Measurements from ENCODE around the gene FUOM. TPM values are rescaled to one million over a fixed set of nuclear protein-coding genes. Genes with fewer than 3 reads are reported as not detected.

FUOM gene
- total RNA-seq, 1 donor from 2014 or later: 9.3 TPM

DNA sequence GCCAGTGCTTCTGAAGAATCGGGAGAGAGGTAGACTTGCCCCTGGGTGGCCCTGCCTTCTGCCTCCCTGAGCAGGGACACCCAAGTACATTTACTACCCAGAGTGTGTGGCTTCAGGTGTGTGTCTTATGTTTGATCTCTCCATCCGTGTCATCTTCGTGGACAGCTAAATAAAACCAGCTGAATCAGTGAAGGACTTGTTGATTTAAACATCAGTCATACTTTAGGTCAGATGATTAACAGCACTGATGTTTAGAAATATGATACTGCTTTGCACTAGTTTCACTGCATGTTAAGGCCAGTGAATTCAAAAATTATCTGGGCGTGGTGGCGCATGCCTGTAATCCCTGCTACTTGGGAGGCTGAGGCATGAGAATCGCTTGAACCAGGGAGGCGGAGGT, 40.1 kb upstream of the FUOM start:
- H3K9me3 ChIP-seq (ENCODE audit: low read depth): no peaks in the 10 kb centered on the region
- H3K4me3 ChIP-seq: no peak overlapping the region
- H3K9ac ChIP-seq: no peak overlapping the region
- H3K27ac ChIP-seq: no peak overlapping the region
- Mint-ChIP-seq H3K9me3 (no peaks in the 10 kb centered on the region), H3K36me3 (peaks cover 25% of the 10 kb centered on the region), H3K27me3 (ENCODE audit: insufficient read depth, low read depth) (peaks cover 5% of the 10 kb centered on the region), H3K27ac (no peak overlapping the region), H3K4me1 (peaks cover 11% of the 10 kb centered on the region), H3K4me3 (no peak overlapping the region)
- H3K36me3 ChIP-seq: no peaks in the 10 kb centered on the region
- no peak overlapping the region for H2AFZ ChIP-seq (replicated peaks)
- peaks cover 6% of the 10 kb centered on the region for H4K20me1 ChIP-seq (ENCODE audit: low read depth)
- H3K4me1 ChIP-seq: peaks cover 11% of the 10 kb centered on the region
- DNase-seq (ENCODE audit: low spot score): no peak
- H3F3A ChIP-seq (ENCODE audit: low read depth): peaks cover 9% of the 10 kb centered on the region
- no peak overlapping the region for H3K4me2 ChIP-seq
- TF ChIP-seq EZH2 (IDR thresholded peaks at IDR 0.05): no peak
- TF ChIP-seq EZH2phosphoT487 (IDR thresholded peaks at IDR 0.05): no peak
- TF ChIP-seq, protein P1, sequence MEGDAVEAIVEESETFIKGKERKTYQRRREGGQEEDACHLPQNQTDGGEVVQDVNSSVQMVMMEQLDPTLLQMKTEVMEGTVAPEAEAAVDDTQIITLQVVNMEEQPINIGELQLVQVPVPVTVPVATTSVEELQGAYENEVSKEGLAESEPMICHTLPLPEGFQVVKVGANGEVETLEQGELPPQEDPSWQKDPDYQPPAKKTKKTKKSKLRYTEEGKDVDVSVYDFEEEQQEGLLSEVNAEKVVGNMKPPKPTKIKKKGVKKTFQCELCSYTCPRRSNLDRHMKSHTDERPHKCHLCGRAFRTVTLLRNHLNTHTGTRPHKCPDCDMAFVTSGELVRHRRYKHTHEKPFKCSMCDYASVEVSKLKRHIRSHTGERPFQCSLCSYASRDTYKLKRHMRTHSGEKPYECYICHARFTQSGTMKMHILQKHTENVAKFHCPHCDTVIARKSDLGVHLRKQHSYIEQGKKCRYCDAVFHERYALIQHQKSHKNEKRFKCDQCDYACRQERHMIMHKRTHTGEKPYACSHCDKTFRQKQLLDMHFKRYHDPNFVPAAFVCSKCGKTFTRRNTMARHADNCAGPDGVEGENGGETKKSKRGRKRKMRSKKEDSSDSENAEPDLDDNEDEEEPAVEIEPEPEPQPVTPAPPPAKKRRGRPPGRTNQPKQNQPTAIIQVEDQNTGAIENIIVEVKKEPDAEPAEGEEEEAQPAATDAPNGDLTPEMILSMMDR (IDR thresholded peaks at IDR 0.05): no peak
- H3K27me3 ChIP-seq: no peaks in the 10 kb centered on the region
- peaks cover 53% of the 10 kb centered on the region for H3K79me2 ChIP-seq (ENCODE audit: low read depth)

DNA sequence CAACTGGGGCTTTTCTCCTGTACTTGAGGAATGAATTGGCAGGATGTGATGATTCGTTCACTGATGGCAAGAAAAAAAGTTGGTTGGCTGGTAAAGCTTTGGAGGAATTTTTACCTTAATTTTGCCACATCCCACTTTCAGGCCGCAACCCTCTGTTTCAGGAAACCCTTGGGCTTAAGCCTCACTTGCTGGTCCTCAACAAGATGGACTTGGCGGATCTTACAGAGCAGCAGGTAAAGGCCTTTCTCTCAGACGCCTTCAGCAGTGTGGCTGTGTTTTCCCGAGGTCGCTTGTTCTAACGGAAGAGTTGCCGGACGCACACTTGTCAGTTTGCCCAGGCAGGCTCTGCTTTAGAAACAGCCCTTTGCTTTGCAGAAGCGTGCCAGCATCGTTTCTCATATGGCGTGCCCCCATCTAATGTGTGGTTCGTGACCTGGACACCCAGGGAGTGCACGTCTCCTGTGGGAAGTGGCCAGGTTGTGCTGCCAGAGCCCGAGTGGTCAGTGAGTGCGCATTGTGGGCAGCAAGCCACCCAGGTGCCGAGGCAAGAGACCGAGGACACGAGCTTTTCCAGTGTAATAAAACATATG, 38.3 kb upstream of the FUOM start:
- Mint-ChIP-seq H3K27ac (no peak overlapping the region), H3K27me3 (ENCODE audit: insufficient read depth, low read depth) (peaks cover 5% of the 10 kb centered on the region), H3K4me1 (peaks cover 11% of the 10 kb centered on the region), H3K9me3 (no peaks in the 10 kb centered on the region), H3K4me3 (peak overlapping the region; percentile 98), H3K36me3 (peaks cover 15% of the 10 kb centered on the region)
- no peak for DNase-seq (ENCODE audit: low spot score)
- no peak overlapping the region for H3K27ac ChIP-seq
- H4K20me1 ChIP-seq (ENCODE audit: low read depth): peaks cover 6% of the 10 kb centered on the region
- no peak overlapping the region for H3K9ac ChIP-seq
- H3K27me3 ChIP-seq: no peaks in the 10 kb centered on the region
- TF ChIP-seq, protein P1 (IDR thresholded peaks at IDR 0.05): no peak
- TF ChIP-seq EZH2phosphoT487 (IDR thresholded peaks at IDR 0.05) (no peak), EZH2 (IDR thresholded peaks at IDR 0.05) (no peak)
- H3K4me1 ChIP-seq: peaks cover 11% of the 10 kb centered on the region
- H3K79me2 ChIP-seq (ENCODE audit: low read depth): peaks cover 52% of the 10 kb centered on the region
- no peaks in the 10 kb centered on the region for H3K9me3 ChIP-seq (ENCODE audit: low read depth)
- no peaks in the 10 kb centered on the region for H3K36me3 ChIP-seq
- H3K4me2 ChIP-seq: no peak overlapping the region
- no peak overlapping the region for H2AFZ ChIP-seq (replicated peaks)
- H3K4me3 ChIP-seq: no peak overlapping the region
- H3F3A ChIP-seq (ENCODE audit: low read depth): peaks cover 9% of the 10 kb centered on the region

DNA sequence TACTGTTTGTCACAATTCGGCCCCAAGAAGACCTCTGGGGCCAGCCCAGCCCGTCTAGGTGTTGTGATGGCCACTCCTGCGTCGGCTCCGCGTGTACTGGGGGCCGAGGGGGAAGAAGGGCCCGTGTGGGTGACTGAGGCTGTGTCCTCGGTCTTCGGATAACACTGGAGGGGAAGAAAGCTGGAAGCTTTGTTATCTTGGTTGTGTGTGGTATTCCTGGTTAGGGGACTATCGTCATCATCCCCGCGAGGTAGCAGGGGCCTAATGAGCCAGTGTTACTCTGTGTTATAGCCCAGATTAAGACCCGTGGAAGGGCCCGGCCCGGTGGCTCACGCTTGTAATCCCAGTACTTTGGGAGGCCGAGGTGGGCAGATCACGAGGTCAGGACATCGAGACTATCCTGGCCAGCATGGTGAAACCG, 37.0 kb upstream of the FUOM start:
- peak overlapping the region; percentile 16 for H3K27ac ChIP-seq

More for the DNA sequence above, 37.0 kb upstream of the FUOM start:
- Mint-ChIP-seq H3K27me3 (ENCODE audit: insufficient read depth, low read depth) (peaks cover 5% of the 10 kb centered on the region), H3K27ac (peak overlapping the region; percentile 92), H3K4me1 (peaks cover 16% of the 10 kb centered on the region), H3K9me3 (no peaks in the 10 kb centered on the region), H3K36me3 (peaks cover 10% of the 10 kb centered on the region), H3K4me3 (peak overlapping the region; percentile 98)
- H3K4me2 ChIP-seq: peak overlapping the region; percentile 99
- peak overlapping the region; percentile 96 for H3K4me3 ChIP-seq
- peak overlapping the region; percentile 78 for H3K9ac ChIP-seq
- H3K9me3 ChIP-seq (ENCODE audit: low read depth): no peaks in the 10 kb centered on the region
- H3K36me3 ChIP-seq: no peaks in the 10 kb centered on the region
- H4K20me1 ChIP-seq (ENCODE audit: low read depth): peaks cover 6% of the 10 kb centered on the region
- TF ChIP-seq EZH2 (IDR thresholded peaks at IDR 0.05): no peak
- no peak for TF ChIP-seq EZH2phosphoT487 (IDR thresholded peaks at IDR 0.05)
- TF ChIP-seq, protein P1 (IDR thresholded peaks at IDR 0.05): no peak
- peaks cover 9% of the 10 kb centered on the region for H3F3A ChIP-seq (ENCODE audit: low read depth)
- H2AFZ ChIP-seq (replicated peaks): peak overlapping the region; percentile 19
- H3K27me3 ChIP-seq: no peaks in the 10 kb centered on the region
- DNase-seq (ENCODE audit: low spot score): peak; percentile 12
- H3K79me2 ChIP-seq (ENCODE audit: low read depth): peaks cover 44% of the 10 kb centered on the region
- H3K4me1 ChIP-seq: peaks cover 11% of the 10 kb centered on the region

Measured in neural progenitor cell (in vitro differentiated cells).